Fibroblast of lung (primary cell): ENCODE results near the gene PSMD9. TPM values are rescaled to one million over a fixed set of nuclear protein-coding genes. Genes with fewer than 3 reads are reported as not detected.

ENCODE experiments used
- DNase-seq, 2 donors: peaks; one replicate each; pipeline versions ENCODE4 v3.0.0 to v3.0.0-alpha.2; 2010; ENCODE audit warnings: low read depth in 2 of 2
- H2AFZ ChIP-seq: 2 replicates; pipeline ENCODE4 v1.5.1; 2012; ENCODE audit warnings: low read length, control low read depth, inconsistent platforms
- H3K27ac ChIP-seq: 2 replicates; pipeline ENCODE4 v1.5.1; 2011; ENCODE audit warnings: low read length, control low read depth; ENCODE audit not compliant: insufficient read depth
- H3K27me3 ChIP-seq: 2 replicates; pipeline ENCODE4 v1.5.1; 2011; ENCODE audit warnings: mild to moderate bottlenecking, low read length; ENCODE audit not compliant: control insufficient read depth, insufficient read depth
- H3K36me3 ChIP-seq: 2 replicates; pipeline ENCODE4 v1.5.1; 2011; ENCODE audit warnings: low read length; ENCODE audit not compliant: control insufficient read depth, insufficient read depth
- H3K4me1 ChIP-seq: 2 replicates; pipeline ENCODE4 v1.5.1; 2011; ENCODE audit warnings: low read length; ENCODE audit not compliant: control insufficient read depth, insufficient read depth; ENCODE audit errors: extremely low read depth
- H3K4me2 ChIP-seq: 2 replicates; pipeline ENCODE4 v1.5.1; 2011; ENCODE audit warnings: low read length, control low read depth; ENCODE audit not compliant: insufficient read depth; ENCODE audit errors: extremely low read depth
- H3K4me3 ChIP-seq, 4 experiments: fragments of 200-600 bp in 1 of 4; sonication (generic) in 1 of 4; replicated peaks in 1 of 4; 2 replicates each; pipeline ENCODE4 v1.5.1; 2011 to 2016; ENCODE audit warnings: low read length in 4 of 4, low read depth in 3 of 4, mild to moderate bottlenecking in 3 of 4, control low read depth in 2 of 4, inconsistent platforms in 1 of 4, mixed read lengths in 1 of 4; ENCODE audit not compliant: insufficient read depth in 1 of 4; ENCODE audit errors: control extremely low read depth in 1 of 4
- H3K79me2 ChIP-seq: 2 replicates; pipeline ENCODE4 v1.5.1; 2012; ENCODE audit warnings: mild to moderate bottlenecking, low read length, inconsistent platforms; ENCODE audit not compliant: control insufficient read depth, insufficient read depth
- H3K9ac ChIP-seq: 2 replicates; pipeline ENCODE4 v1.5.1; 2011; ENCODE audit warnings: mild to moderate bottlenecking, low read length, control low read depth; ENCODE audit not compliant: insufficient read depth
- H3K9me3 ChIP-seq: 2 replicates; pipeline ENCODE4 v1.5.1; 2012; ENCODE audit warnings: low read depth, low read length; ENCODE audit not compliant: control insufficient read depth, insufficient read depth
- H4K20me1 ChIP-seq: 2 replicates; pipeline ENCODE4 v1.5.1; 2011; ENCODE audit warnings: low read length; ENCODE audit not compliant: control insufficient read depth, insufficient read depth; ENCODE audit errors: extremely low read depth
- EZH2 ChIP-seq: IDR thresholded peaks from 2 replicates; pipeline ENCODE4 v1.5.1; 2012; ENCODE audit warnings: low read length, control low read depth, mild to moderate bottlenecking; ENCODE audit errors: missing control alignments
- polyA plus RNA-seq, 2 donors: library from polyadenylated mRNA; depleted of rRNA in 1 of 2; stranded (reverse) in 1 of 2; unstranded in 1 of 2; fragments of >200 nt; gene quantifications; 2 replicates each; pipeline ENCODE4 v1.2.1, GENCODE V29; 2011 to 2012; ENCODE audit warnings: missing spikeins in 1 of 2
- total RNA-seq: library from RNA; depleted of rRNA; stranded (reverse); fragments of >200 nt; gene quantifications from 2 replicates; pipeline ENCODE4 v1.2.1, GENCODE V29; 2014
- TF ChIP-seq, protein P1 (sequence below), 2 donors: IDR thresholded peaks in 1 of 2; conservative IDR thresholded peaks in 1 of 2; 1 replicate in 1 of 2; 2 replicates in 1 of 2; pipeline ENCODE4 v1.5.1; 2011 to 2012; ENCODE audit warnings: low read length in 2 of 2, control low read depth in 1 of 2, inconsistent platforms in 1 of 2, low read depth in 1 of 2, mild to moderate bottlenecking in 1 of 2

PSMD9 gene
- total and polyA plus RNA-seq, 2 donors (not counting 1 experiment from before 2014, with no cell fraction given), result 73.5 to 77.7 TPM

DNA sequence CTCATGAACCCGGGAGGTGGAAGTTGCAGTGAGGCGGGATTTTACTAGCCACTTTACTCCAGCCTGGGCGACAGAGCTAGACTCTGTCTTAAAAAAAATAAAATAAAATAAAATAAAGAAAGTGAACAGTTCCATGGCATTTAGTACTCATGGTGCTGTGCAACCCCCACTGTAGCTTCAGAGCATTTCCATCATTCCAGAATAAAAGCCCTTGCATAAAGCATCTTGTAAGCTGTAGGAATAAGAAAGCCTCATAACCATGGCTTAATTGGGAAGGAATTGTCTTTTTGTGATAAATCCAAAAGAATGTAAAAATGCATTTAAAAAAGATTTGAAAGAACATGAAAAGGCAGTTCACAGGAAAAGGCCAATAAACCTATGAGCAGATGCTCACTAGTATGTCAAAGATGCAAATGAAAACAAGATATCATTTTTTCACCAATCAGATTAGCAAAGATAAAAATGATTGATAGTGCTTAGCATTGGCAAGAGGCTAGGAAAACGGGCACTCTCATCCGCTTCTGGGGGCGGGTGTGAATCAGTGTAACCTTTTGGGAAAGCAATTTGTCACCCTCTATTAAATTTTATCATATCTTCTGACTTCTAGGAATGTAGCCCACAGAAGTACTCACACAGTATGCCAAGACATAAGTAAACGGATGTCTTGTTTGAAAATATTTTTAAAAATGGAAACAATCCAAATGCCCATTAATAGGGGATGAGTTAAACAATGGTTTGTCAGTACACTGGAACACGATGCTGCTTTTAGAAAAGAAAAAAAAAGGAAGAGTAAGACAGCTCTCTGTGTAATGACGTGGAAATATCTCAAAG, 76.4 kb downstream of the PSMD9 start:
- no peaks in the 10 kb centered on the region for H3K79me2 ChIP-seq
- peaks cover 3% of the 10 kb centered on the region for H3K4me1 ChIP-seq
- no peaks in the 10 kb centered on the region for H4K20me1 ChIP-seq
- no peak overlapping the region for H3K27ac ChIP-seq
- no peaks in the 10 kb centered on the region for H3K9me3 ChIP-seq
- DNase-seq, result peak; percentile 44 to 93
- no peak overlapping the region for H3K9ac ChIP-seq
- H3K27me3 ChIP-seq, result no peaks in the 10 kb centered on the region
- peaks cover 2% of the 10 kb centered on the region for H3K36me3 ChIP-seq
- H3K4me2 ChIP-seq, result peak overlapping the region; percentile 44
- no peak for TF ChIP-seq EZH2
- TF ChIP-seq, protein P1, sequence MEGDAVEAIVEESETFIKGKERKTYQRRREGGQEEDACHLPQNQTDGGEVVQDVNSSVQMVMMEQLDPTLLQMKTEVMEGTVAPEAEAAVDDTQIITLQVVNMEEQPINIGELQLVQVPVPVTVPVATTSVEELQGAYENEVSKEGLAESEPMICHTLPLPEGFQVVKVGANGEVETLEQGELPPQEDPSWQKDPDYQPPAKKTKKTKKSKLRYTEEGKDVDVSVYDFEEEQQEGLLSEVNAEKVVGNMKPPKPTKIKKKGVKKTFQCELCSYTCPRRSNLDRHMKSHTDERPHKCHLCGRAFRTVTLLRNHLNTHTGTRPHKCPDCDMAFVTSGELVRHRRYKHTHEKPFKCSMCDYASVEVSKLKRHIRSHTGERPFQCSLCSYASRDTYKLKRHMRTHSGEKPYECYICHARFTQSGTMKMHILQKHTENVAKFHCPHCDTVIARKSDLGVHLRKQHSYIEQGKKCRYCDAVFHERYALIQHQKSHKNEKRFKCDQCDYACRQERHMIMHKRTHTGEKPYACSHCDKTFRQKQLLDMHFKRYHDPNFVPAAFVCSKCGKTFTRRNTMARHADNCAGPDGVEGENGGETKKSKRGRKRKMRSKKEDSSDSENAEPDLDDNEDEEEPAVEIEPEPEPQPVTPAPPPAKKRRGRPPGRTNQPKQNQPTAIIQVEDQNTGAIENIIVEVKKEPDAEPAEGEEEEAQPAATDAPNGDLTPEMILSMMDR (conservative IDR thresholded peaks at IDR 0.05 in 1 of 2, IDR thresholded peaks at IDR 0.05 in 1 of 2; ENCODE audit: low read depth in 1 of 2, low read length in 2 of 2), result no peak
- no peak overlapping the region for H3K4me3 ChIP-seq
- H2AFZ ChIP-seq, result no peak overlapping the region

DNA sequence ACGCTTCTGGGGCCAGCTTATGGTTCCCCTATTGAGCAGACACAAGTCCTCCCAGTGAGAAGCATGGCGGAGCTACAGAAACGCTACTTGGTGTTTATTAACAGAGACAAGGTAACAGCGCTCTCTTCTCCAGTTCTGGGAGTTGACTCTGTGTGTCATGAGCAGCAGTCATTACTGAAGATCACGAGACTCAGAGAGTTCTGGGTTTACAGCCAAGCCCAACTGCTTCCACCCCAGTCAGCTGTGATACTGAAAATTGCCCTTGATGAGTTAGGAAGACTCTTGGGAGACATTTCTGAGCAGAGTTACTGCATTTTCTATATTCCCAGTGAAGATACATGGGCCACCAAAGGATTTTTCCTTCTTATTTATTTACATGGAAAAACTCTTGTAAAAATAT, 78.4 kb downstream of the PSMD9 start:
- TF ChIP-seq, protein P1 (conservative IDR thresholded peaks at IDR 0.05 in 1 of 2, IDR thresholded peaks at IDR 0.05 in 1 of 2; ENCODE audit: low read depth in 1 of 2, low read length in 2 of 2), result no peak
- no peak for TF ChIP-seq EZH2
- DNase-seq, result peak in 1 of 2 donors; percentile 20

More for the DNA sequence above, 78.4 kb downstream of the PSMD9 start:
- H4K20me1 ChIP-seq, result no peaks in the 10 kb centered on the region
- H3K4me3 ChIP-seq, result no peak overlapping the region
- peaks cover 2% of the 10 kb centered on the region for H3K36me3 ChIP-seq
- H3K27ac ChIP-seq, result no peak overlapping the region
- peaks cover 3% of the 10 kb centered on the region for H3K4me1 ChIP-seq
- H3K9ac ChIP-seq, result no peak overlapping the region
- no peak overlapping the region for H3K4me2 ChIP-seq
- no peak overlapping the region for H2AFZ ChIP-seq
- no peaks in the 10 kb centered on the region for H3K9me3 ChIP-seq
- no peaks in the 10 kb centered on the region for H3K79me2 ChIP-seq
- H3K27me3 ChIP-seq, result no peaks in the 10 kb centered on the region

Other genes with a start within 250 kb of the PSMD9 start
- 0.77 and 0.83 TPM in 2 replicates for gene MORN3, start 219.1 kb upstream of the PSMD9 start, total RNA-seq
- 0.23 and 0.61 TPM in 2 replicates for gene MORN3, start 219.1 kb upstream of the PSMD9 start, polyA plus RNA-seq
- gene TMEM120B, start 176.0 kb upstream of the PSMD9 start, total RNA-seq, result 6.2 and 8.6 TPM in 2 replicates
- 8.6 and 10.6 TPM in 2 replicates for gene TMEM120B, start 176.0 kb upstream of the PSMD9 start, polyA plus RNA-seq
- 5.6 and 6.8 TPM in 2 replicates for gene RHOF, start 95.1 kb upstream of the PSMD9 start, total RNA-seq
- 2.3 and 4.8 TPM in 2 replicates for gene RHOF, start 95.1 kb upstream of the PSMD9 start, polyA plus RNA-seq
- 2.1 and 3.5 TPM in 2 replicates for gene SETD1B, start 84.8 kb upstream of the PSMD9 start, total RNA-seq
- 1.2 and 1.7 TPM in 2 replicates for gene SETD1B, start 84.8 kb upstream of the PSMD9 start, polyA plus RNA-seq
- 0.17 and 0.26 TPM in 2 replicates for gene HPD, start 29.9 kb upstream of the PSMD9 start, total RNA-seq
- gene HPD, start 29.9 kb upstream of the PSMD9 start, polyA plus RNA-seq, result 0.36 and 0.55 TPM in 2 replicates
- gene CFAP251, start 29.8 kb downstream of the PSMD9 start, total RNA-seq, result 3.9 and 7.9 TPM in 2 replicates
- gene CFAP251, start 29.8 kb downstream of the PSMD9 start, polyA plus RNA-seq, result 2.7 and 4.4 TPM in 2 replicates
- gene BCL7A, start 133.1 kb downstream of the PSMD9 start, total RNA-seq, result 4.9 and 7.4 TPM in 2 replicates
- 3.8 and 8.0 TPM in 2 replicates for gene BCL7A, start 133.1 kb downstream of the PSMD9 start, polyA plus RNA-seq
- 12.6 and 17.0 TPM in 2 replicates for gene MLXIP, start 190.0 kb downstream of the PSMD9 start, total RNA-seq
- 6.6 and 10.1 TPM in 2 replicates for gene MLXIP, start 190.0 kb downstream of the PSMD9 start, polyA plus RNA-seq